ENCODE results near the gene KIF5B.

DNA sequence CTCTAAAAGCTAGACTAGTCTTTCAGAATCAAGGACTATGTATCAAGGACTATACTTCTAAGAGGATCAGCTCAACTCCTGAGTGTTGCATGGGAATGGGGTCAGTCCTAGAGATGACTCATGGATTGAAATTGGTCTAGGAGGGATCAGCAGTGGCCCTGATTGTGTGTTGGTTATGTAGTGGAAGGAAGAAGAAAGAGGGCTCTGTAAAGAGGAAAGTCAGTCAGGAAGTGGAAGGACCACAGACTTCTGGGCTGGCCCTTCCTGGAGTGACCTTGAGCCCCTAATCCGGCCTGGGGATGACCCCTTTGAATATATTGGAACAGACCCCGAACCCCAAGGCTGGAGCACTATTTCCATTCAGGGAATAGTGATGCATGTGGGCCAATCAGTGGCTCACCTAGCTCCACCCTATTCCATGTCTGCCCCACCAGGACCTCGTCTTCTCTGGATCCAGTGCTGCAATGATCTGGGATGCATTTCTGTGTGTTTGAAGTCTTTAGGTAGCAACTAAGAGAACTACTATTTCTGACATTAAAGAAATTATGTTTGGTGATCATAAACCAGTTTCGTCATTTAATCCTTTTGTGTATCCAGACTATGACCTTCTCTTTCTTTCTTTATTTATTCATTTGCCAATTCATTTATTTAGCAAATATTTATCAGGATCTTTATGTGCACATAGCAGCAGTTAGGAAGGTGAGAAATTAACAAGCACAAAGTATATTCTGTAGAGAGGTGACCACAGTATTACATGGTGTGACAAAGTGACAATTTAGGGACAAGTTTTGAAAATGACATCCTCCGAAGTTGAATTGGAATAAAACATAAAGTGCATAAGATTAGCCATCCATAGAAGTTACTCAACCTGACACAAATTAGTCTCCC is 48.6 kb upstream of the KIF5B start:
- TF ChIP-seq, protein P1, sequence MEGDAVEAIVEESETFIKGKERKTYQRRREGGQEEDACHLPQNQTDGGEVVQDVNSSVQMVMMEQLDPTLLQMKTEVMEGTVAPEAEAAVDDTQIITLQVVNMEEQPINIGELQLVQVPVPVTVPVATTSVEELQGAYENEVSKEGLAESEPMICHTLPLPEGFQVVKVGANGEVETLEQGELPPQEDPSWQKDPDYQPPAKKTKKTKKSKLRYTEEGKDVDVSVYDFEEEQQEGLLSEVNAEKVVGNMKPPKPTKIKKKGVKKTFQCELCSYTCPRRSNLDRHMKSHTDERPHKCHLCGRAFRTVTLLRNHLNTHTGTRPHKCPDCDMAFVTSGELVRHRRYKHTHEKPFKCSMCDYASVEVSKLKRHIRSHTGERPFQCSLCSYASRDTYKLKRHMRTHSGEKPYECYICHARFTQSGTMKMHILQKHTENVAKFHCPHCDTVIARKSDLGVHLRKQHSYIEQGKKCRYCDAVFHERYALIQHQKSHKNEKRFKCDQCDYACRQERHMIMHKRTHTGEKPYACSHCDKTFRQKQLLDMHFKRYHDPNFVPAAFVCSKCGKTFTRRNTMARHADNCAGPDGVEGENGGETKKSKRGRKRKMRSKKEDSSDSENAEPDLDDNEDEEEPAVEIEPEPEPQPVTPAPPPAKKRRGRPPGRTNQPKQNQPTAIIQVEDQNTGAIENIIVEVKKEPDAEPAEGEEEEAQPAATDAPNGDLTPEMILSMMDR (IDR thresholded peaks at IDR 0.05) = no peak
- TF ChIP-seq POLR2A (IDR thresholded peaks at IDR 0.05) = no peak

All from testis (tissue), 2 donors.